HepG2 (cell line): ENCODE results near the gene CRYGS. TPM values are rescaled to one million over a fixed set of nuclear protein-coding genes. Genes with fewer than 3 reads are reported as not detected.

Source experiments
- ATAC-seq: fragments of 200-7000 bp; cut with Tn5 transposase; 3 replicates; pipeline ENCODE4 v1.9.1; 2020; ENCODE audit warnings: mild to moderate bottlenecking, moderate library complexity
- BruUV-seq: library from RNA; stranded (reverse); fragments of 400-500 nt; replicated peaks from 2 replicates; lab custom pipeline; 2021; lab: Mats Ljungman, UMichigan
- CTCF ChIA-PET: fragments of 300-600 bp; formaldehyde crosslinking; extraction: SDS; loops from one replicate; lab custom pipeline; 2021; ENCODE audit warnings: low total read pairs, inconsistent platforms, low intra/inter-chr PET ratio; lab: Yijun Ruan, JAX
- POLR2A ChIA-PET: fragments of 350-600 bp; sonication (Branson Sonifier 250); formaldehyde crosslinking; loops from one replicate; lab custom pipeline; 2020; ENCODE audit warnings: antibody characterized with exemption, inconsistent platforms; lab: Yijun Ruan, JAX
- DNase-seq: peaks from one replicate; pipeline ENCODE4 v3.0.0-alpha.2; 2015; ENCODE audit warnings: low spot score
- FAIRE-seq: peaks from 3 replicates; lab custom pipeline; 2011; peaks lifted over from hg19 to GRCh38; lab: Jason Lieb, UNC
- H2AFZ ChIP-seq: one replicate; pipeline ENCODE4 v1.6.1; 2011; ENCODE audit warnings: low read length, inconsistent platforms
- H3K27ac ChIP-seq: fragments of 300-600 bp; 3 replicates; pipeline ENCODE4 v1.8.0; 2011; ENCODE audit warnings: mixed run types, mild to moderate bottlenecking, mixed read lengths, low read length, inconsistent platforms; ENCODE audit not compliant: insufficient read depth; ENCODE audit errors: extremely low read length
- H3K27me3 ChIP-seq, 2 experiments: fragments of 200-600 bp in 1 of 2; 2 replicates in 1 of 2; 3 replicates in 1 of 2; pipeline versions ENCODE4 v1.6.0 to v1.8.0; 2011; ENCODE audit warnings: low read length in 2 of 2, mild to moderate bottlenecking in 2 of 2, moderate library complexity in 2 of 2, inconsistent platforms in 1 of 2; ENCODE audit not compliant: insufficient read depth in 2 of 2, control insufficient read depth in 1 of 2
- H3K36me3 ChIP-seq, 2 experiments: fragments of 200-600 bp in 1 of 2; replicated peaks in 1 of 2; 2 replicates in 1 of 2; 3 replicates in 1 of 2; pipeline versions ENCODE4 v1.5.1 to v1.8.0; 2011; ENCODE audit warnings: low read length in 2 of 2, inconsistent platforms in 1 of 2; ENCODE audit not compliant: insufficient read depth in 2 of 2, control insufficient read depth in 1 of 2
- H3K4me1 ChIP-seq: 2 replicates; pipeline ENCODE4 v1.5.1; 2012; ENCODE audit warnings: low read length, inconsistent platforms; ENCODE audit not compliant: insufficient read depth
- H3K4me2 ChIP-seq: 2 replicates; pipeline ENCODE4 v1.6.0; 2011; ENCODE audit warnings: low read depth, low read length, inconsistent platforms
- H3K4me3 ChIP-seq, 3 experiments: fragments of 200-600 bp in 1 of 3; sonication (generic), shearing (Covaris generic) in 1 of 3; replicated peaks in 1 of 3; 2 replicates each; pipeline ENCODE4 v1.5.1; 2011 to 2016; ENCODE audit warnings: low read length in 3 of 3, inconsistent platforms in 2 of 3, low read depth in 2 of 3, mild to moderate bottlenecking in 2 of 3, control low read depth in 1 of 3, mixed read lengths in 1 of 3; ENCODE audit not compliant: insufficient read depth in 1 of 3
- H3K79me2 ChIP-seq: one replicate; pipeline ENCODE4 v1.6.1; 2011; ENCODE audit warnings: low read length, inconsistent platforms; ENCODE audit not compliant: insufficient read depth
- H3K9ac ChIP-seq: 2 replicates; pipeline ENCODE4 v1.6.0; 2011; ENCODE audit warnings: mild to moderate bottlenecking, low read depth, low read length, inconsistent platforms; ENCODE audit not compliant: insufficient read depth
- H3K9me3 ChIP-seq: 2 replicates; pipeline ENCODE4 v1.5.1; 2012; ENCODE audit warnings: mild to moderate bottlenecking, low read length
- H4K20me1 ChIP-seq: 2 replicates; pipeline ENCODE4 v1.6.0; 2011; ENCODE audit warnings: inconsistent platforms, mild to moderate bottlenecking, low read length, moderate library complexity; ENCODE audit not compliant: insufficient read depth
- ARHGAP35 ChIP-seq: sonication (generic); formaldehyde crosslinking; IDR thresholded peaks from 2 replicates; pipeline ENCODE4 v1.9.0; 2022; ENCODE audit warnings: mild to moderate bottlenecking, inconsistent platforms, moderate library complexity, missing genetic modification reagents, borderline replicate concordance
- FOXO4 ChIP-seq: sonication (generic); formaldehyde crosslinking; conservative IDR thresholded peaks from 2 replicates; pipeline ENCODE4 v1.8.1; 2023; ENCODE audit warnings: missing genetic modification reagents
- HBP1 ChIP-seq: IDR thresholded peaks from 2 replicates; pipeline ENCODE4 v1.6.1; 2016; ENCODE audit warnings: low read depth, control low read depth
- MIER3 ChIP-seq: IDR thresholded peaks from 2 replicates; pipeline ENCODE4 v1.6.1; 2016; ENCODE audit warnings: missing compliant biosample characterization, borderline replicate concordance
- PRPF4 ChIP-seq: fragments of 200-400 bp; formaldehyde crosslinking; IDR thresholded peaks from 2 replicates; pipeline ENCODE4 v1.6.1; 2016; ENCODE audit warnings: low read length, low read depth; ENCODE audit not compliant: poor library complexity, severe bottlenecking
- SMARCE1 ChIP-seq: fragments of 450-650 bp; IDR thresholded peaks from 2 replicates; pipeline ENCODE4 v1.6.1; 2017; ENCODE audit warnings: borderline replicate concordance
- ZNF782 ChIP-seq: sonication (generic); formaldehyde crosslinking; IDR thresholded peaks from 2 replicates; pipeline ENCODE4 v1.4.0; 2020; ENCODE audit warnings: missing genetic modification reagents, mild to moderate bottlenecking, borderline replicate concordance
- in situ Hi-C: cut with HindIII; loops from 2 replicates; pipeline ENCODE4 v1.10.0; 2017; ENCODE audit warnings: low pct_unique_long_range_greater_than_20kb; ENCODE audit not compliant: extremely low pct_ligation_motif_present
- intact Hi-C: fragments of 100-400 bp; cut with micrococcal nuclease; formaldehyde crosslinking; loops from one replicate; pipeline ENCODE4 v1.10.0; 2022; ENCODE audit not compliant: unreplicated experiment
- polyA plus RNA-seq, 8 experiments: library from polyadenylated mRNA; depleted of rRNA in 3 of 8; stranded (reverse) in 7 of 8; unstranded in 1 of 8; fragments of >200 nt; fragmentation: Illumina TruSeq in 4 of 8; extraction: Trizol in 4 of 8; gene quantifications; 2 replicates each; pipeline versions ENCODE4 v1.2.1 to v1.2.3, GENCODE V29; 2011 to 2016; ENCODE audit warnings: low read depth in 4 of 8, missing spikeins in 1 of 8, mixed read lengths in 1 of 8; ENCODE audit not compliant: insufficient read depth in 1 of 8
- total RNA-seq, 5 experiments: library from RNA; depleted of rRNA; stranded (reverse); fragments of >200 nt; fragmentation: Illumina TruSeq; extraction: Trizol; gene quantifications; 2 replicates each; pipeline ENCODE4 v1.2.3, GENCODE V29; 2016; ENCODE audit warnings: low read depth in 1 of 5

CRYGS gene
- total and polyA plus RNA-seq, 2 of the 13 experiments (the other 11 are each of a cell fraction or from before 2014, with no cell fraction given) = 2.1 to 6.7 TPM

GRCh38 chr3:186496635-186497034 lies 47.5 kb downstream of the CRYGS start:
- CTCF ChIA-PET = no interaction called here
- intact Hi-C loops = no loop called here
- BruUV-seq = no TSS peak

More at GRCh38 chr3:186496635-186497034, 47.5 kb downstream of the CRYGS start:
- peaks cover 0 to 8% of the 10 kb centered on the region in 2 experiments; a peak in 2 of 5 replicates for H3K27me3 ChIP-seq
- ATAC-seq (no peak), DNase-seq (no peak), FAIRE-seq (no peak)
- POLR2A ChIA-PET = no interaction called here
- H3K79me2 ChIP-seq = no peaks in the 10 kb centered on the region
- no peaks in the 10 kb centered on the region for H3K36me3 ChIP-seq
- H3K9ac ChIP-seq = no peak overlapping the region
- TF ChIP-seq ZNF782 (no peak), SMARCE1 (no peak), ARHGAP35 (no peak), MIER3 (CRISPR knock-in tag) (no peak), FOXO4 (CRISPR knock-in tag) (no peak), HBP1 (CRISPR knock-in tag) (no peak), PRPF4 (no peak)
- H3K27ac ChIP-seq = no peak overlapping the region
- H3K4me3 ChIP-seq = no peak overlapping the region
- in situ Hi-C loops = no loop called here
- no peak overlapping the region for H3K4me2 ChIP-seq
- H2AFZ ChIP-seq = no peak overlapping the region
- no peaks in the 10 kb centered on the region for H4K20me1 ChIP-seq
- H3K4me1 ChIP-seq = peaks cover 11% of the 10 kb centered on the region
- H3K9me3 ChIP-seq = no peaks in the 10 kb centered on the region
